PC-3 (cell line): ENCODE data around the gene PDPN. TPM values are rescaled to one million over a fixed set of nuclear protein-coding genes. Genes with fewer than 3 reads are reported as not detected.

Experiments used
- ATAC-seq: fragments of 200-7000 bp; cut with Tn5 transposase; 2 replicates; pipeline ENCODE4 v1.9.1; 2020; ENCODE audit warnings: mild to moderate bottlenecking, moderate library complexity
- Bru-seq: library from RNA; stranded (reverse); fragments of 400-500 nt; gene quantifications from one replicate; lab custom pipeline; 2021; lab: Mats Ljungman, UMichigan
- BruChase-seq, 2 experiments: library from RNA; stranded (reverse); fragments of 400-500 nt; gene quantifications; one replicate each; lab custom pipeline; 2021; lab: Mats Ljungman, UMichigan
- BruUV-seq: library from RNA; stranded (reverse); fragments of 400-500 nt; replicated peaks from 2 replicates; lab custom pipeline; 2021; lab: Mats Ljungman, UMichigan
- CTCF ChIA-PET: fragments of 300-600 bp; sonication (Branson Sonifier 250); formaldehyde crosslinking; loops from one replicate; lab custom pipeline; 2022; ENCODE audit warnings: antibody characterized with exemption; lab: Charles Lee
- POLR2A ChIA-PET: fragments of 300-600 bp; sonication (Branson Sonifier 250); formaldehyde crosslinking; loops from one replicate; lab custom pipeline; 2022; ENCODE audit warnings: antibody characterized with exemption; ENCODE audit not compliant: unreplicated experiment; lab: Charles Lee
- DNase-seq: peaks from one replicate; pipeline ENCODE4 v3.0.0-alpha.2; 2015
- H2AFZ ChIP-seq: fragments of 300-600 bp; sonication (generic); 2 replicates; pipeline ENCODE4 v1.6.0; 2016; ENCODE audit warnings: antibody characterized with exemption, low read length
- H3F3A ChIP-seq: fragments of 300-600 bp; sonication (generic); one replicate; pipeline ENCODE4 v1.6.0; 2017; ENCODE audit warnings: antibody characterized with exemption, low read length, control low read depth, mild to moderate bottlenecking; ENCODE audit not compliant: unreplicated experiment
- H3K27ac ChIP-seq: fragments of 300-600 bp; sonication (generic); 2 replicates; pipeline ENCODE4 v1.5.1; 2016; ENCODE audit warnings: mild to moderate bottlenecking, low read length
- H3K27me3 ChIP-seq: fragments of 300-600 bp; sonication (generic); 2 replicates; pipeline ENCODE4 v1.6.1; 2016; ENCODE audit warnings: low read length, mixed read lengths
- H3K36me3 ChIP-seq: fragments of 300-600 bp; sonication (generic); 2 replicates; pipeline ENCODE4 v1.6.1; 2016; ENCODE audit warnings: low read depth, mixed run types, low read length, mixed read lengths
- H3K4me1 ChIP-seq: fragments of 300-600 bp; sonication (generic); 2 replicates; pipeline ENCODE4 v1.5.1; 2016; ENCODE audit warnings: low read length; ENCODE audit not compliant: insufficient read depth
- H3K4me2 ChIP-seq: fragments of 300-600 bp; sonication (generic); 2 replicates; pipeline ENCODE4 v1.6.0; 2016; ENCODE audit warnings: low read length
- H3K4me3 ChIP-seq: fragments of 300-600 bp; sonication (generic); 2 replicates; pipeline ENCODE4 v1.5.1; 2016; ENCODE audit warnings: mild to moderate bottlenecking, low read length, mixed read lengths
- H3K79me2 ChIP-seq: fragments of 300-600 bp; sonication (generic); 2 replicates; pipeline ENCODE4 v1.6.1; 2017; ENCODE audit warnings: low read length, mixed read lengths
- H3K9ac ChIP-seq: fragments of 300-600 bp; sonication (generic); 2 replicates; pipeline ENCODE4 v1.6.0; 2016; ENCODE audit warnings: mild to moderate bottlenecking, low read length
- H3K9me2 ChIP-seq: fragments of 300-600 bp; sonication (generic); replicated peaks from 2 replicates; pipeline ENCODE4 v1.6.1; 2016; ENCODE audit warnings: mixed run types, low read length, mixed read lengths
- H3K9me3 ChIP-seq: fragments of 300-600 bp; sonication (generic); 2 replicates; pipeline ENCODE4 v1.6.1; 2016; ENCODE audit warnings: low read length, mixed read lengths
- H4K20me1 ChIP-seq: fragments of 300-600 bp; sonication (generic); 2 replicates; pipeline ENCODE4 v1.6.1; 2016; ENCODE audit warnings: low read length, mixed read lengths
- CTCF ChIP-seq: fragments of 300-600 bp; sonication (generic); conservative IDR thresholded peaks from 2 replicates; pipeline ENCODE4 v1.5.1; 2017; ENCODE audit warnings: antibody characterized with exemption, low read depth, mild to moderate bottlenecking, low read length
- EZH2 ChIP-seq: fragments of 300-600 bp; sonication (generic); IDR thresholded peaks from one replicate; pipeline ENCODE4 v1.6.1; 2017; ENCODE audit warnings: antibody characterized with exemption, mild to moderate bottlenecking, low read length; ENCODE audit not compliant: unreplicated experiment
- EZH2phosphoT487 ChIP-seq: fragments of 300-600 bp; sonication (generic); IDR thresholded peaks from 2 replicates; pipeline ENCODE4 v1.6.1; 2018; ENCODE audit warnings: mild to moderate bottlenecking, antibody characterized with exemption, low read length, borderline replicate concordance
- intact Hi-C: fragments of 100-400 bp; cut with micrococcal nuclease; formaldehyde crosslinking; loops from 2 replicates; pipeline ENCODE4 v1.9.0; 2023
- long read RNA-seq: library from polyadenylated mRNA; unstranded; transcript quantifications from one replicate; pipeline ENCODE4 v2.0.0, GENCODE V29; 2021; ENCODE audit not compliant: unreplicated experiment
- total RNA-seq: library from RNA; depleted of rRNA; stranded (reverse); fragments of >200 nt; gene quantifications from 2 replicates; pipeline ENCODE4 v1.2.3, GENCODE V29; 2014; rRNA removed

The PDPN gene
- total RNA-seq, result 0.29 and 0.47 TPM in 2 replicates
- Bru-seq, nascent RNA, result percentile 8 among the genes with signal in this experiment
- percentile 8 among the genes with signal in this experiment for BruChase-seq, experiment 1, labeled RNA remaining after a 6-hour chase
- BruChase-seq, experiment 2, labeled RNA remaining after a 2-hour chase, result percentile 2 among the genes with signal in this experiment
- long read RNA-seq, partial matches to known transcripts, result 0 of 1 reads
- long read RNA-seq, other reads (novel, unspliced or antisense), result 1 of 1 reads

- H3K9me2 ChIP-seq, result no peaks in the 10 kb centered on the region
- no peak within 1 kb of the TSS for H3K4me3 ChIP-seq
- CTCF ChIA-PET, result no interaction called here
- no peaks in the 10 kb centered on the region for H3K9me3 ChIP-seq
- no TSS peak for BruUV-seq
- no peak within 1 kb of the TSS for H3K9ac ChIP-seq
- DNase-seq, result no peak
- no peak within 1 kb of the TSS for H3K4me2 ChIP-seq
- H3K79me2 ChIP-seq, result no peaks in the 10 kb centered on the region
- TF ChIP-seq EZH2 (no peak), EZH2phosphoT487 (no peak), CTCF (no peak)
- H3F3A ChIP-seq, result no peaks in the 10 kb centered on the region
- H3K27ac ChIP-seq, result no peak within 1 kb of the TSS
- POLR2A ChIA-PET, result no interaction called here
- no peak within 1 kb of the TSS for H2AFZ ChIP-seq
- no peaks in the 10 kb centered on the region for H3K4me1 ChIP-seq
- no peak for ATAC-seq
- no peaks in the 10 kb centered on the region for H4K20me1 ChIP-seq
- H3K27me3 ChIP-seq, result peaks cover 59% of the 10 kb centered on the region
- H3K36me3 ChIP-seq, result no peaks in the 10 kb centered on the region
- intact Hi-C loops, result no loop called here
Measured at GRCh38 chr1:13583595-13583965, at the start of gene PDPN. TSS of gene PDPN (plus strand) at chr1:13583832. CDS start at chr1:13584034, 202 bp downstream.

GRCh38 chr1:13535227-13535626, 48.4 kb upstream of the PDPN start:
- ChIA-PET POLR2A (no interaction called here), CTCF (no interaction called here)
- H3K9me2 ChIP-seq, result no peaks in the 10 kb centered on the region
- H3K9ac ChIP-seq, result no peak overlapping the region
- peaks cover 25% of the 10 kb centered on the region for H3K27me3 ChIP-seq
- DNase-seq (no peak), ATAC-seq (no peak)
- H2AFZ ChIP-seq, result no peak overlapping the region
- H3K4me1 ChIP-seq, result no peaks in the 10 kb centered on the region
- TF ChIP-seq CTCF (no peak), EZH2 (no peak), EZH2phosphoT487 (no peak)
- H3K4me2 ChIP-seq, result no peak overlapping the region
- no peaks in the 10 kb centered on the region for H4K20me1 ChIP-seq
- no peaks in the 10 kb centered on the region for H3K36me3 ChIP-seq
- BruUV-seq, result no TSS peak
- intact Hi-C loops, result no loop called here
- H3K27ac ChIP-seq, result no peak overlapping the region
- no peaks in the 10 kb centered on the region for H3K9me3 ChIP-seq
- no peaks in the 10 kb centered on the region for H3F3A ChIP-seq
- H3K79me2 ChIP-seq, result no peaks in the 10 kb centered on the region
- no peak overlapping the region for H3K4me3 ChIP-seq

- Histone ChIP-seq H3K9me3 (no peaks in the 10 kb centered on the region), H3K79me2 (no peaks in the 10 kb centered on the region), H2AFZ (no peak overlapping the region), H3F3A (no peaks in the 10 kb centered on the region), H3K4me3 (no peak overlapping the region), H4K20me1 (no peaks in the 10 kb centered on the region), H3K9me2 (no peaks in the 10 kb centered on the region), H3K9ac (no peak overlapping the region), H3K36me3 (no peaks in the 10 kb centered on the region), H3K4me2 (no peak overlapping the region), H3K27ac (no peak overlapping the region), H3K4me1 (no peaks in the 10 kb centered on the region), H3K27me3 (peaks cover 25% of the 10 kb centered on the region)
- ChIA-PET POLR2A (no interaction called here), CTCF (no interaction called here)
- intact Hi-C loops, result no loop called here
- DNase-seq (no peak), ATAC-seq (no peak)
- no TSS peak for BruUV-seq
- no peak for TF ChIP-seq EZH2
- TF ChIP-seq EZH2phosphoT487, result no peak
- no peak for TF ChIP-seq CTCF
Measured at GRCh38 chr1:13536571-13536970, 47.1 kb upstream of the PDPN start.
